ENCODE data around the gene MROH2B. TPM values are rescaled to one million over a fixed set of nuclear protein-coding genes. Genes with fewer than 3 reads are reported as not detected.

The MROH2B gene
- total and polyA plus RNA-seq, 2 of the 13 experiments (the other 11 are each of a cell fraction or from before 2014, with no cell fraction given): not detected

- no peak for TF ChIP-seq ZNF512B (CRISPR knock-in tag; IDR thresholded peaks at IDR 0.05; ENCODE audit: borderline replicate concordance)
- TF ChIP-seq STAG1 (CRISPR knock-in tag; IDR thresholded peaks at IDR 0.05): no peak
- TF ChIP-seq GATAD2A (CRISPR knock-in tag; IDR thresholded peaks at IDR 0.05): no peak
- TF ChIP-seq KDM5A (IDR thresholded peaks at IDR 0.05; ENCODE audit: borderline replicate concordance, low read length): no peak
- TF ChIP-seq NR2F1 (CRISPR knock-in tag; IDR thresholded peaks at IDR 0.05): no peak
- no peak for TF ChIP-seq ZNF207 (IDR thresholded peaks at IDR 0.05; ENCODE audit: borderline replicate concordance)
- TF ChIP-seq ZUFSP (CRISPR knock-in tag; IDR thresholded peaks at IDR 0.05; ENCODE audit: borderline replicate concordance): no peak
- no peak for TF ChIP-seq TCF12 (IDR thresholded peaks at IDR 0.05)
- TF ChIP-seq TCF12 (CRISPR knock-in tag; IDR thresholded peaks at IDR 0.05): no peak
- TF ChIP-seq CTCF (CRISPR knock-in tag; IDR thresholded peaks at IDR 0.05): no peak
- TF ChIP-seq ZNF451 (CRISPR knock-in tag; IDR thresholded peaks at IDR 0.05): no peak
Observed at GRCh38 chr5:41083306-41083705, 12.2 kb upstream of the MROH2B start (continued).

All from HepG2 (cell line).